Neural cell (in vitro differentiated cells): ENCODE results near the gene RAB27B. TPM values are rescaled to one million over a fixed set of nuclear protein-coding genes. Genes with fewer than 3 reads are reported as not detected.

Source experiments
- H2AFZ ChIP-seq: fragments of 200-600, 300-800 bp; sonication (generic), shearing (Covaris generic); 2 replicates; pipeline ENCODE4 v1.6.0; 2014; ENCODE audit warnings: low read depth, mild to moderate bottlenecking, antibody characterized with exemption, low read length, moderate library complexity
- H3F3A ChIP-seq: fragments of 200-600 bp; shearing (Covaris generic); 2 replicates; pipeline ENCODE4 v1.6.1; 2016; ENCODE audit warnings: mild to moderate bottlenecking, moderate library complexity, mixed read lengths, antibody characterized with exemption, low read length; ENCODE audit not compliant: insufficient read depth, poor library complexity, severe bottlenecking
- H3K27ac ChIP-seq: fragments of 200-600, 300-800 bp; sonication (generic), shearing (Covaris generic); 2 replicates; pipeline ENCODE4 v1.5.1; 2014; ENCODE audit warnings: mild to moderate bottlenecking, low read length, moderate library complexity
- H3K27me3 ChIP-seq: fragments of 300-800, 200-600 bp; sonication (generic), shearing (Covaris generic); 2 replicates; pipeline ENCODE4 v1.6.0; 2014; ENCODE audit warnings: mild to moderate bottlenecking, low read depth, low read length, moderate library complexity; ENCODE audit not compliant: insufficient read depth
- H3K36me3 ChIP-seq: fragments of 300-800, 200-600 bp; sonication (generic), shearing (Covaris generic); 2 replicates; pipeline ENCODE4 v1.5.1; 2014; ENCODE audit warnings: mild to moderate bottlenecking, antibody characterized with exemption, low read length, moderate library complexity; ENCODE audit not compliant: insufficient read depth
- H3K4me2 ChIP-seq: fragments of 300-800, 200-600 bp; sonication (generic), shearing (Covaris generic); 2 replicates; pipeline ENCODE4 v1.6.0; 2014; ENCODE audit warnings: mild to moderate bottlenecking, low read length
- H3K4me3 ChIP-seq: fragments of 300-800, 200-600 bp; sonication (generic), shearing (Covaris generic); 2 replicates; pipeline ENCODE4 v1.5.1; 2014; ENCODE audit warnings: mild to moderate bottlenecking, low read length, moderate library complexity
- H3K79me2 ChIP-seq: fragments of 200-600 bp; shearing (Covaris generic); replicated peaks from 2 replicates; pipeline ENCODE4 v1.6.0; 2014; ENCODE audit warnings: mild to moderate bottlenecking, low read length, moderate library complexity; ENCODE audit not compliant: insufficient read depth
- H3K9ac ChIP-seq: fragments of 300-800, 200-600 bp; sonication (generic), shearing (Covaris generic); 2 replicates; pipeline ENCODE4 v1.6.1; 2016; ENCODE audit warnings: mild to moderate bottlenecking, low read length, mixed read lengths
- H3K9me2 ChIP-seq: fragments of 200-600 bp; shearing (Covaris generic); 2 replicates; pipeline ENCODE4 v1.6.1; 2016; ENCODE audit warnings: mild to moderate bottlenecking, low read length, mixed read lengths; ENCODE audit not compliant: insufficient read depth
- H3K9me3 ChIP-seq: fragments of 200-600, 300-800 bp; sonication (generic), shearing (Covaris generic); 2 replicates; pipeline ENCODE4 v1.6.1; 2016; ENCODE audit warnings: mild to moderate bottlenecking, mixed run types, low read length, moderate library complexity, mixed read lengths
- H4K20me1 ChIP-seq: fragments of 200-600 bp; shearing (Covaris generic); 2 replicates; pipeline ENCODE4 v1.6.1; 2016; ENCODE audit warnings: mild to moderate bottlenecking, mixed run types; ENCODE audit not compliant: insufficient read depth
- EP300 ChIP-seq: fragments of 450-650 bp; conservative IDR thresholded peaks from 2 replicates; pipeline ENCODE4 v1.6.1; 2014; ENCODE audit warnings: antibody characterized with exemption, mild to moderate bottlenecking, moderate library complexity; ENCODE audit not compliant: poor library complexity, severe bottlenecking
- EZH2 ChIP-seq: fragments of 200-600, 300-800 bp; shearing (Covaris generic), sonication (generic); IDR thresholded peaks from 2 replicates; pipeline ENCODE4 v1.6.1; 2014; ENCODE audit warnings: antibody characterized with exemption, low read length, borderline replicate concordance, mild to moderate bottlenecking; ENCODE audit not compliant: insufficient read depth, poor library complexity, severe bottlenecking
- MXI1 ChIP-seq: fragments of 450-650 bp; conservative IDR thresholded peaks from 2 replicates; pipeline ENCODE4 v1.6.1; 2014; ENCODE audit warnings: antibody characterized with exemption, mild to moderate bottlenecking; ENCODE audit not compliant: poor library complexity, severe bottlenecking
- POLR2AphosphoS5 ChIP-seq: IDR thresholded peaks from 2 replicates; pipeline ENCODE4 v1.6.1; 2012
- RAD21 ChIP-seq: fragments of 450-650 bp; conservative IDR thresholded peaks from 2 replicates; pipeline ENCODE4 v1.6.1; 2014; ENCODE audit warnings: antibody characterized with exemption, mild to moderate bottlenecking, moderate library complexity
- SMC3 ChIP-seq: fragments of 450-650 bp; conservative IDR thresholded peaks from 2 replicates; pipeline ENCODE4 v1.6.1; 2014; ENCODE audit warnings: antibody characterized with exemption, mild to moderate bottlenecking, moderate library complexity; ENCODE audit not compliant: poor library complexity
- TAF1 ChIP-seq: IDR thresholded peaks from 2 replicates; pipeline ENCODE4 v1.6.1; 2012; ENCODE audit warnings: low read depth
- polyA plus RNA-seq: library from polyadenylated mRNA; depleted of rRNA; stranded (reverse); fragments of >200 nt; gene quantifications from 2 replicates; pipeline ENCODE4 v1.2.3, GENCODE V29; 2014
- TF ChIP-seq, protein P1 (sequence below): fragments of 450-650 bp; IDR thresholded peaks from 2 replicates; pipeline ENCODE4 v1.5.1; 2014; ENCODE audit warnings: antibody characterized with exemption, mild to moderate bottlenecking, moderate library complexity; ENCODE audit not compliant: poor library complexity, severe bottlenecking
- TF ChIP-seq, protein P2 (sequence below): IDR thresholded peaks from 2 replicates; pipeline ENCODE4 v1.6.1; 2012; ENCODE audit warnings: borderline replicate concordance

Gene RAB27B
- polyA plus RNA-seq, 1 donor from 2014 or later = 37.3 TPM

DNA sequence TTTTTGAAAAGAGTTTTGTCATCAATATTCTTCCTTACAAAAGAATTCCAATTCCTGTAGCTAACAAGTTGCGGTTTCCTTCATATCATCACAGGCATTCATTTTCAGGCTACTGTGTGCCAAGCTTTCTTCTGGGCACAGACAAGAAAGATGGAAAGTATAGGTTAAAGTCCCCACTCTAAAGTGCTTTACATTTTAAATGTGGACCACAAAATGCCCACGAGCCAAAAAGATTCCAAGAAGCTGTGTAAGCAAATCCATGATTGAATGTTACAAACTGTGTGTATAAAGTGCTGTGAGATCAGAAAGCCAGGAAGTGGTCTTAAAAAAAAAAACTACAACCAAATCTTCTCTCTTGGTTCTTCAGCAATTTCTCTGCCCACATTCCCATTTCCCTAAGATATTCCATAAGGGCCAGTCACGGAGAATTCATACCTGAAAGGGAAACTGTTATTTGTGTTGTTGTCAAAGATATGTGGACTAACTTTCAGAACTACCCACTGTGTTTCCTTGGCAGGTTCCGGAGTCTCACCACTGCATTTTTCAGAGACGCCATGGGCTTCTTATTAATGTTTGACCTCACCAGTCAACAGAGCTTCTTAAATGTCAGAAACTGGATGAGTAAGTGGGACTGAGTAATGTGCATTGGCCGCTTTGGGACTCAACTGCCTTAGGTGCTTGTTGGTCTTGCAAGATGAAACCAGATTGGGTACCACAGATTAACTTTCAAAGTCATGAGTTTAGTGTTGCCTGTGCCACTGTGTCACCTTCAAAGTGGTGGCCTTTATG, 55.7 kb downstream of the RAB27B start:
- H3K9ac ChIP-seq = no peak overlapping the region
- no peak overlapping the region for H3K4me3 ChIP-seq
- H3K9me2 ChIP-seq = no peaks in the 10 kb centered on the region
- H3F3A ChIP-seq = no peaks in the 10 kb centered on the region
- no peak overlapping the region for H2AFZ ChIP-seq
- H3K9me3 ChIP-seq = no peaks in the 10 kb centered on the region
- no peak overlapping the region for H3K27ac ChIP-seq
- H4K20me1 ChIP-seq = no peaks in the 10 kb centered on the region
- peaks cover under 1% of the 10 kb centered on the region for H3K36me3 ChIP-seq
- H3K27me3 ChIP-seq = no peaks in the 10 kb centered on the region
- TF ChIP-seq POLR2AphosphoS5 (no peak), EP300 (no peak), RAD21 (no peak), TAF1 (no peak), MXI1 (no peak), EZH2 (no peak), SMC3 (no peak)
- TF ChIP-seq, protein P1, sequence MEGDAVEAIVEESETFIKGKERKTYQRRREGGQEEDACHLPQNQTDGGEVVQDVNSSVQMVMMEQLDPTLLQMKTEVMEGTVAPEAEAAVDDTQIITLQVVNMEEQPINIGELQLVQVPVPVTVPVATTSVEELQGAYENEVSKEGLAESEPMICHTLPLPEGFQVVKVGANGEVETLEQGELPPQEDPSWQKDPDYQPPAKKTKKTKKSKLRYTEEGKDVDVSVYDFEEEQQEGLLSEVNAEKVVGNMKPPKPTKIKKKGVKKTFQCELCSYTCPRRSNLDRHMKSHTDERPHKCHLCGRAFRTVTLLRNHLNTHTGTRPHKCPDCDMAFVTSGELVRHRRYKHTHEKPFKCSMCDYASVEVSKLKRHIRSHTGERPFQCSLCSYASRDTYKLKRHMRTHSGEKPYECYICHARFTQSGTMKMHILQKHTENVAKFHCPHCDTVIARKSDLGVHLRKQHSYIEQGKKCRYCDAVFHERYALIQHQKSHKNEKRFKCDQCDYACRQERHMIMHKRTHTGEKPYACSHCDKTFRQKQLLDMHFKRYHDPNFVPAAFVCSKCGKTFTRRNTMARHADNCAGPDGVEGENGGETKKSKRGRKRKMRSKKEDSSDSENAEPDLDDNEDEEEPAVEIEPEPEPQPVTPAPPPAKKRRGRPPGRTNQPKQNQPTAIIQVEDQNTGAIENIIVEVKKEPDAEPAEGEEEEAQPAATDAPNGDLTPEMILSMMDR = no peak
- TF ChIP-seq, protein P2, sequence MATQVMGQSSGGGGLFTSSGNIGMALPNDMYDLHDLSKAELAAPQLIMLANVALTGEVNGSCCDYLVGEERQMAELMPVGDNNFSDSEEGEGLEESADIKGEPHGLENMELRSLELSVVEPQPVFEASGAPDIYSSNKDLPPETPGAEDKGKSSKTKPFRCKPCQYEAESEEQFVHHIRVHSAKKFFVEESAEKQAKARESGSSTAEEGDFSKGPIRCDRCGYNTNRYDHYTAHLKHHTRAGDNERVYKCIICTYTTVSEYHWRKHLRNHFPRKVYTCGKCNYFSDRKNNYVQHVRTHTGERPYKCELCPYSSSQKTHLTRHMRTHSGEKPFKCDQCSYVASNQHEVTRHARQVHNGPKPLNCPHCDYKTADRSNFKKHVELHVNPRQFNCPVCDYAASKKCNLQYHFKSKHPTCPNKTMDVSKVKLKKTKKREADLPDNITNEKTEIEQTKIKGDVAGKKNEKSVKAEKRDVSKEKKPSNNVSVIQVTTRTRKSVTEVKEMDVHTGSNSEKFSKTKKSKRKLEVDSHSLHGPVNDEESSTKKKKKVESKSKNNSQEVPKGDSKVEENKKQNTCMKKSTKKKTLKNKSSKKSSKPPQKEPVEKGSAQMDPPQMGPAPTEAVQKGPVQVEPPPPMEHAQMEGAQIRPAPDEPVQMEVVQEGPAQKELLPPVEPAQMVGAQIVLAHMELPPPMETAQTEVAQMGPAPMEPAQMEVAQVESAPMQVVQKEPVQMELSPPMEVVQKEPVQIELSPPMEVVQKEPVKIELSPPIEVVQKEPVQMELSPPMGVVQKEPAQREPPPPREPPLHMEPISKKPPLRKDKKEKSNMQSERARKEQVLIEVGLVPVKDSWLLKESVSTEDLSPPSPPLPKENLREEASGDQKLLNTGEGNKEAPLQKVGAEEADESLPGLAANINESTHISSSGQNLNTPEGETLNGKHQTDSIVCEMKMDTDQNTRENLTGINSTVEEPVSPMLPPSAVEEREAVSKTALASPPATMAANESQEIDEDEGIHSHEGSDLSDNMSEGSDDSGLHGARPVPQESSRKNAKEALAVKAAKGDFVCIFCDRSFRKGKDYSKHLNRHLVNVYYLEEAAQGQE = no peak
- no peak overlapping the region for H3K4me2 ChIP-seq
- H3K79me2 ChIP-seq = no peaks in the 10 kb centered on the region

DNA sequence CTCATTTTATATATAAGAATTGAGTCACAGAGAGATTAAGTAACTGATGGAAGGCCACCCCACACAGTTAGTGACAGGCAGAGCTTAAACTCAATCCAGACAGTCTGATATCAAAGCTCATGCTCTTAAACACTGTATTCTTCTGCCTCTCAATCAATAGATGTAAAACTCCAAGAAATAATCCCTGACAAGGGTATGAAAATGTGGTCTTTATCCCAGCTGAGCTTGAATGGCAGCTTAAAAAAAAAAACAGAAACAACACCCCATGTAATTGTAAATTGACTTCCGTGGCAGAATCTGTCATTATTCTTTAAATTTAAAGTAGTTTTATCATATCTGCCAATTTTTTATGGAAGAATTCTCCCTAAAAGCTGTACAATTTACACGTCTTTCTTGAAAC, 60.1 kb downstream of the RAB27B start:
- peak overlapping the region; percentile 32 for H3K27ac ChIP-seq

More for the DNA sequence above, 60.1 kb downstream of the RAB27B start:
- Histone ChIP-seq H4K20me1 (no peaks in the 10 kb centered on the region), H3K4me2 (no peak overlapping the region), H2AFZ (no peak overlapping the region), H3K27me3 (no peaks in the 10 kb centered on the region), H3K9me3 (no peaks in the 10 kb centered on the region), H3K36me3 (peaks cover 6% of the 10 kb centered on the region), H3K4me3 (no peak overlapping the region), H3K79me2 (no peaks in the 10 kb centered on the region), H3K9ac (no peak overlapping the region), H3F3A (no peaks in the 10 kb centered on the region), H3K9me2 (no peaks in the 10 kb centered on the region)
- peak; percentile 39 for TF ChIP-seq POLR2AphosphoS5
- TF ChIP-seq MXI1 = no peak
- TF ChIP-seq, protein P1 = no peak
- peak; percentile 90 for TF ChIP-seq EP300
- TF ChIP-seq RAD21 = no peak
- TF ChIP-seq EZH2 = no peak
- TF ChIP-seq, protein P2 = no peak
- TF ChIP-seq SMC3 = no peak
- TF ChIP-seq TAF1 = no peak
